ENCODE measurements around the gene CDH20.
A peak's percentile ranks its signal among the peaks of the same experiment; 100 is the strongest.

CDH20 gene

DNA sequence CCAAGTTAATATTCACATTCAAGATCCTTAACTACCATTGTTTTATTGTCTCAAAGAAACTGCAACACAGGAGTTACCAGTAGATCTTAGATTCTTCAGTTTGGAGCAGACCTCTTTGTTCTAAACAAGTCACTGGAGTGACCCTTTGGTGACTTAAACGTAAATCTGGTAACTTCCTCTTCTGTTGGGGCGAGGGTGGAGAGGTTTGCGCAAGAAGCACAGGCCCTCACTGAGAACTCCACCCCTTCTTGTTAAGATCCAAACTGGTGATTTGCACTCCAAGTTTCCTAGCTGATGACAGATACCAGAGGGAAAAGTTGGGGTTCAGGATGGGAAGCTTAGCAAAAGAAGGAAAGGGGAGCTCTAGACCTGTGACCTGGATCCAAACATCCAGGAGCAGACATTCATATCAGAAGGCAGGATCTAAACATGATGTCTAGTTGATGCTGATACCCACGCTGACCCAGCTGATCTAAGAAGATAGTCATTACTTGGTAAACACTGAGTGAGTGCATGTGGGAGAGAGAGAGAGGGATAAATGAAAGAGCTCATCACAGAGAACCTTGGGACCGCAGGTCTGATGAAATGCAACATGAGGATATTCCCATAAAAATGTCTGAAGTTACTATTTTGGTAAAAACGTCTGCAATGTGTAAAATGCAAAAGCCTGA, 256.0 kb downstream of the CDH20 start:
- no peaks in the 10 kb centered on the region for H3K9me3 ChIP-seq (ENCODE audit: control insufficient read depth, low read length)
- H3K36me3 ChIP-seq (ENCODE audit: control insufficient read depth, insufficient read depth, low read length), result peaks cover 8% of the 10 kb centered on the region
- H3K4me1 ChIP-seq (ENCODE audit: control insufficient read depth, insufficient read depth, low read length, poor library complexity, severe bottlenecking), result no peaks in the 10 kb centered on the region
- 83 to 85% methylated on average over 3 to 5 of the region's 6 CpGs for WGBS, 2 experiments (ENCODE audit: insufficient coverage in 2 of 2)
- no peak overlapping the region for H3K4me3 ChIP-seq (ENCODE audit: extremely low read depth, insufficient read depth, low read length, poor library complexity, severe bottlenecking)
- no peak overlapping the region for H3K27ac ChIP-seq (ENCODE audit: low read depth, low read length, severe bottlenecking)

DNA sequence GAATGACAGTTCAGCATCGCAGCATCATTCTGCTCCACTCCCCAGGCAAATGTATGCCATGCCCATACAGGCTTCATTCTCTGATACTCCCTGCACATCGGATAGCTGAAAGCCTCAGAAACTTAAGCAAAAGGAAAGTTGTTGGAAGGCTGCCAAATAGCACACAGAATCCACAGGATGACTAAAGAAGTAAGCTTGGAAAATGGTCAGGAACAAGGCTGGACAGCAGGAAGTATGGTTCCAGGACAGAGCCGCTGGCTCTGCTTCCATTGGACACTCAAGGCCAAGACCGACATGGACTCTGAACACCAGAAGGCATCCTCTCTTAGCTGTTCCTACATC, 256.5 kb downstream of the CDH20 start:
- no peak overlapping the region for H3K4me3 ChIP-seq (ENCODE audit: extremely low read depth, insufficient read depth, low read length, poor library complexity, severe bottlenecking)
- H3K36me3 ChIP-seq (ENCODE audit: control insufficient read depth, insufficient read depth, low read length), result peaks cover 8% of the 10 kb centered on the region
- no peaks in the 10 kb centered on the region for H3K4me1 ChIP-seq (ENCODE audit: control insufficient read depth, insufficient read depth, low read length, poor library complexity, severe bottlenecking)
- 67% methylated on average over 3 of the region's 4 CpGs for WGBS, 2 experiments (ENCODE audit: insufficient coverage in 2 of 2)
- no peak overlapping the region for H3K27ac ChIP-seq (ENCODE audit: low read depth, low read length, severe bottlenecking)
- H3K9me3 ChIP-seq (ENCODE audit: control insufficient read depth, low read length), result no peaks in the 10 kb centered on the region

DNA sequence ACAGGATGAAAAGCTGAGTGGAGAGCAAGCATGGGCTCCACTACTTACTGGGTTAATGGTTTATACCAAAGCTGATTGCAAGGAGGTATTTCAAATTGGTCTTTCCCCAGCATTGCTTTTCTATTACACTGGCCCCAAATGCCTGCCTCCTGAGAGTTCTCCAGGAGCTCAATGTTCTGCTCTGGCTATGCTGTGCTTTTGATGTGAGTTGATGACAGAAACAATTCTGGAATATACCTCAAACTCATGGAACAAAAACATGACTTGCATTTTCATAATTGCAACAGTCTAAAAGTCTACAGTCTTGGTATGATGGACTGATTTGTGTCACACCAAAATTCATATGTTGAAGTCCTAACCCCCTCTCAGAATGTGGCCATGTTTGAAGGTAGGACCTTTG, 258.0 kb downstream of the CDH20 start:
- H3K27ac ChIP-seq (ENCODE audit: low read depth, low read length, severe bottlenecking), result no peak overlapping the region
- H3K36me3 ChIP-seq (ENCODE audit: control insufficient read depth, insufficient read depth, low read length), result peaks cover 2% of the 10 kb centered on the region
- H3K4me1 ChIP-seq (ENCODE audit: control insufficient read depth, insufficient read depth, low read length, poor library complexity, severe bottlenecking), result no peaks in the 10 kb centered on the region
- no peaks in the 10 kb centered on the region for H3K9me3 ChIP-seq (ENCODE audit: control insufficient read depth, low read length)
- H3K4me3 ChIP-seq (ENCODE audit: extremely low read depth, insufficient read depth, low read length, poor library complexity, severe bottlenecking), result no peak overlapping the region

DNA sequence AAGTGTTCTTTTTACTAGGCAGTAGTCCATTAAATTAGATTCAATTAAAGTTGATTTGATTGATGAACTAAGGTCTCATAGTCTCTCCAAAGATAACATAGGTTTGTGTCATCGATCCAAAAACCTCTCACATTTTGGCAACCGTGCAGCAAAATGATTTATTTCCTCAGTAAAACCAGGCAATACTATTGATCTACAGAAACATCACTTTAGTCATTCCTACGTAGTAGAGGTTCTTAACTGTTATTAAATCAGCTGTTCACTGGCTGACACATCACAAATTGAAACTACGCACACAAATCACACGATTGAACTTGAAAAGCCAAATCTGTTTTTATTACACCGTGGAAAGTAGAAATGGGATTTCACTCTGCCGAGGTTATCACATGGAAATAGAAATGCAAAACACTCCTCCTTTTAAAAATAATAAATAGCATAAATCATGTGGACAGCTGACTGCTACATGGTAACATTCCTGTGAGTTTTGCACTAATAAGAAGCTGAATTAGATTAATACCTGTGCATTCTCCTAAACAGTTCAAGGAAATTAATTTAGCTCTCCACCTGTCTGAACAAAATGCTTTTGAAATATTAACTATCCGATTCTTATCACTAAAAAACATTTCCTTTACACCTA, 262.5 kb downstream of the CDH20 start:
- no peaks in the 10 kb centered on the region for H3K4me1 ChIP-seq (ENCODE audit: control insufficient read depth, insufficient read depth, low read length, poor library complexity, severe bottlenecking)
- H3K4me3 ChIP-seq (ENCODE audit: extremely low read depth, insufficient read depth, low read length, poor library complexity, severe bottlenecking), result no peak overlapping the region
- WGBS, 2 experiments (ENCODE audit: insufficient coverage in 2 of 2), result 67 to 100% methylated on average over 3 to 4 of the region's 8 CpGs
- no peak overlapping the region for H3K27ac ChIP-seq (ENCODE audit: low read depth, low read length, severe bottlenecking)
- H3K9me3 ChIP-seq (ENCODE audit: control insufficient read depth, low read length), result no peaks in the 10 kb centered on the region
- peaks cover 23% of the 10 kb centered on the region for H3K36me3 ChIP-seq (ENCODE audit: control insufficient read depth, insufficient read depth, low read length)

DNA sequence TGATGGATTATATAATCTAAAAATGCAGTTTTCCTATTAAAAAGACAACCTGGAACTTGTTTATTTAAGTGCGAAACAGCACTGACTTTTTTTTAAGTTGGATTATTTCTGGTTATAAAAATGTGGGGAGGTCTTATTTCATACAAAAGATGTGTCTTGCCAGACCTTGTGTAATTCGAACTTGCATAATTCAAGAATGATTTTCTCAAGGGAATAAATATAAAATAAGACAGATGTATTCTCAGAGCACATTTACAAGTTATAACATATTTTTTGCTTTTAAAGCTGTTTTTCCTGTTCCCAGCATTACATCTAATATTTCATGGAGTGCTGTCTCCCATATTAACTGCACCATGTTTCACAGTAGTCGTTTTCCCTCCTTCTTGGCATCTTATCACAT, 263.1 kb downstream of the CDH20 start:
- no peak overlapping the region for H3K27ac ChIP-seq (ENCODE audit: low read depth, low read length, severe bottlenecking)
- 100% methylated on average over 1 of the region's 3 CpGs for whole genome bisulfite sequencing, 2 experiments (ENCODE audit: insufficient coverage in 2 of 2)
- H3K4me3 ChIP-seq (ENCODE audit: extremely low read depth, insufficient read depth, low read length, poor library complexity, severe bottlenecking), result no peak overlapping the region
- peaks cover 23% of the 10 kb centered on the region for H3K36me3 ChIP-seq (ENCODE audit: control insufficient read depth, insufficient read depth, low read length)
- H3K4me1 ChIP-seq (ENCODE audit: control insufficient read depth, insufficient read depth, low read length, poor library complexity, severe bottlenecking), result peaks cover 2% of the 10 kb centered on the region
- no peaks in the 10 kb centered on the region for H3K9me3 ChIP-seq (ENCODE audit: control insufficient read depth, low read length)

DNA sequence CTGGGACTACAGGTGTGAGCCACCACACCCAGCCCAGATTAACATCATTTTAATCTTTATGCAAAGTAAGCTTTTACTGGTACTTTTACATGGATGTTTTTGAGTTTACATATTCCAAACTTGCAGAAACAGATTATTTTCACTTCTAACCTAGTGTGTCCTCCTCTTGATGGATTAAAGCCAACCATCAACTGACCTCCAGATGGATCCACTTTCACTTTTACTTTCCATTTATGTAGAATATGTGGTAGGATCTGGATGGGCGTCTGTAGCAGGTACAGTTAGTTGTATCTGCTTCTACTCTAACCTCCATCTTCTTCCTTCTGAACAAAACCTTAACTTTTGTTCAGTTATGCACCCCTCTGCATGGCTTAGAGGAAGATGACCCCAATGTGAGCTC, 264.1 kb downstream of the CDH20 start:
- WGBS, 2 experiments (ENCODE audit: insufficient coverage in 2 of 2), result no CpG with 5 or more reads among the region's 1 CpG
- Histone ChIP-seq H3K4me1 (ENCODE audit: control insufficient read depth, insufficient read depth, low read length, poor library complexity, severe bottlenecking) (peaks cover 9% of the 10 kb centered on the region), H3K4me3 (ENCODE audit: extremely low read depth, insufficient read depth, low read length, poor library complexity, severe bottlenecking) (no peak overlapping the region), H3K9me3 (ENCODE audit: control insufficient read depth, low read length) (no peaks in the 10 kb centered on the region), H3K36me3 (ENCODE audit: control insufficient read depth, insufficient read depth, low read length) (peaks cover 23% of the 10 kb centered on the region), H3K27ac (ENCODE audit: low read depth, low read length, severe bottlenecking) (no peak overlapping the region)

DNA sequence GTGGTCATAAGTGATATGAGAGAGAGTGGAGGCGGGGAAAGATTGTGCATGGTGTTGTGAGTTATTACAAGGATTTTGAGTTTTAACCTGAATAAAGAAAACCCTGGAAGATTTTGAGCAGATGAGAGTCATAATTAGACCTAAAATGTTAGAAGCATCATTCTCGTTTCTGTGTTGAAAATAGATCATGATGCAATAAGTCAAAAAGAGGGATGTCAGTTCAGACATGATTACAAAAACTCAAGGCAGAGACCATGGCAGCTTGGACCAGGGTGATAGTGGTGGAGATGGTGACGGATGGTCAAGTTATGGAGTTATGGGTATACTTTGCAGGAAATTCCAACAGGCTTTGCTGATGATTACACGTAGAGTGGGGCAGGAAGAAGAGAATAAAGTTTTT, 267.2 kb downstream of the CDH20 start:
- Histone ChIP-seq H3K9me3 (ENCODE audit: control insufficient read depth, low read length) (no peaks in the 10 kb centered on the region), H3K4me3 (ENCODE audit: extremely low read depth, insufficient read depth, low read length, poor library complexity, severe bottlenecking) (no peak overlapping the region), H3K27ac (ENCODE audit: low read depth, low read length, severe bottlenecking) (no peak overlapping the region), H3K4me1 (ENCODE audit: control insufficient read depth, insufficient read depth, low read length, poor library complexity, severe bottlenecking) (peaks cover 37% of the 10 kb centered on the region), H3K36me3 (ENCODE audit: control insufficient read depth, insufficient read depth, low read length) (peaks cover 39% of the 10 kb centered on the region)
- WGBS, 2 experiments (ENCODE audit: insufficient coverage in 2 of 2), result 96 to 98% methylated on average over 4 of the region's 4 CpGs

DNA sequence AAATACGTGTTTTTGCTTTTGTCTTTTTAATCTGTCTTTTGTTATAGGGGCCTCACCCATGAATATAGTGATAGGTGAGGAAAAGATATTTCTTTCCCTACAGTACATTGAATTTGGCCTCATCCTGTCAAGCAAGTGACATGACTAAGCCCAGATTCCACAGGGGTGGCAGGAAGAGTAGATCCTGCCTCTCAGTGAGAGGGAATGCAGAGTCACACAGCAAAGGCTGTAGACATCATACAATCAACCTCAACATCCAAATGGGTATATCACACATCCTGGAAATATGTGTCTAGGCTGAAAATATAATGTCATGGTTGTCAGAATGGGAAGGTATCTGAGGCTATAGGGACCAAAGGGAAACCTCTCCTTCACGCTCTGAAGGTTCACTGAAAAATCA, 269.6 kb downstream of the CDH20 start:
- Histone ChIP-seq H3K36me3 (ENCODE audit: control insufficient read depth, insufficient read depth, low read length) (peaks cover 32% of the 10 kb centered on the region), H3K4me1 (ENCODE audit: control insufficient read depth, insufficient read depth, low read length, poor library complexity, severe bottlenecking) (peaks cover 40% of the 10 kb centered on the region), H3K27ac (ENCODE audit: low read depth, low read length, severe bottlenecking) (peak overlapping the region; percentile 39), H3K9me3 (ENCODE audit: control insufficient read depth, low read length) (no peaks in the 10 kb centered on the region), H3K4me3 (ENCODE audit: extremely low read depth, insufficient read depth, low read length, poor library complexity, severe bottlenecking) (no peak overlapping the region)
- no CpG with 5 or more reads among the region's 2 CpGs for WGBS, 2 experiments (ENCODE audit: insufficient coverage in 2 of 2)

All from mesodermal cell (in vitro differentiated cells).